ENCODE data around the gene PLAA.

GRCh38 chr9:26950521-26950920 lies 3.5 kb upstream of the PLAA start:
- TF ChIP-seq GATA2 (IDR thresholded peaks at IDR 0.05; ENCODE audit: low read depth, low read length), result no peak
- TF ChIP-seq GATA3 (IDR thresholded peaks at IDR 0.05; ENCODE audit: low read depth, low read length), result no peak
